Neutrophil (primary cell): ENCODE measurements around the gene YIPF5.

Experiments used
- H3K27ac ChIP-seq: fragments of 200-600 bp; sonication (generic); 2 replicates; pipeline ENCODE4 v1.5.1; 2016; ENCODE audit warnings: mild to moderate bottlenecking, moderate library complexity
- H3K27me3 ChIP-seq: fragments of 200-600 bp; sonication (generic); 2 replicates; pipeline ENCODE4 v1.6.0; 2016; ENCODE audit warnings: mild to moderate bottlenecking
- H3K36me3 ChIP-seq: fragments of 200-600 bp; sonication (generic); 2 replicates; pipeline ENCODE4 v1.5.1; 2017
- H3K4me1 ChIP-seq, 2 experiments: fragments of 200-600 bp in 1 of 2; sonication (generic) in 1 of 2; 1 replicate in 1 of 2; 2 replicates in 1 of 2; pipeline versions ENCODE4 v1.5.1 to v1.6.1; 2013 to 2016; ENCODE audit warnings: low read depth in 1 of 2, low read length in 1 of 2, mild to moderate bottlenecking in 1 of 2, moderate library complexity in 1 of 2; ENCODE audit not compliant: control insufficient read depth in 1 of 2, insufficient read depth in 1 of 2
- H3K4me3 ChIP-seq, 2 experiments: fragments of 200-600 bp in 1 of 2; sonication (generic) in 1 of 2; 1 replicate in 1 of 2; 2 replicates in 1 of 2; pipeline ENCODE4 v1.5.1; 2013 to 2016; ENCODE audit warnings: low read depth in 1 of 2, low read length in 1 of 2, mild to moderate bottlenecking in 1 of 2, moderate library complexity in 1 of 2
- H3K9me3 ChIP-seq: fragments of 200-600 bp; sonication (generic); 2 replicates; pipeline ENCODE4 v1.5.1; 2016
- TF ChIP-seq, protein P1 (sequence below): fragments of 200-600 bp; sonication (generic); IDR thresholded peaks from 2 replicates; pipeline ENCODE4 v1.5.1; 2016; ENCODE audit warnings: antibody characterized with exemption

Gene YIPF5

DNA sequence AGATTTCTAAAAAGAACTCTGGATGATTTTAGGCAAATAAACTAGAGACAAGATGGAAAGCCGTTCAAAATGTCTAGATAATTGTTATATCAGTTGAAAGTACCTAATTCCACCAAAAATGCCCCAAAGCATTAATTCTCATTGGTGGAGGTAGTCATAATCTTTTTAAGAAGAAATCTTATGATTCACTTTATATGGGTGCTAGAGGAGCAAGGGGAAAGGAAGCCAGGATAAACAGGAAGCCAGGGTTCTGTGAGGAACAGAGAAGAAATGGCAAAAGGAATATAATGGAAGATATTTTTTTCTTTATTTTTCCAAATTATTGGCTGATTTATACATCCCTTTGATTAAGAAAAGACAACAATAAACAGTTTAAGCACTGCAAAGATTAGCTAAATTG lies 7.8 kb downstream of the YIPF5 start:
- TF ChIP-seq, protein P1, sequence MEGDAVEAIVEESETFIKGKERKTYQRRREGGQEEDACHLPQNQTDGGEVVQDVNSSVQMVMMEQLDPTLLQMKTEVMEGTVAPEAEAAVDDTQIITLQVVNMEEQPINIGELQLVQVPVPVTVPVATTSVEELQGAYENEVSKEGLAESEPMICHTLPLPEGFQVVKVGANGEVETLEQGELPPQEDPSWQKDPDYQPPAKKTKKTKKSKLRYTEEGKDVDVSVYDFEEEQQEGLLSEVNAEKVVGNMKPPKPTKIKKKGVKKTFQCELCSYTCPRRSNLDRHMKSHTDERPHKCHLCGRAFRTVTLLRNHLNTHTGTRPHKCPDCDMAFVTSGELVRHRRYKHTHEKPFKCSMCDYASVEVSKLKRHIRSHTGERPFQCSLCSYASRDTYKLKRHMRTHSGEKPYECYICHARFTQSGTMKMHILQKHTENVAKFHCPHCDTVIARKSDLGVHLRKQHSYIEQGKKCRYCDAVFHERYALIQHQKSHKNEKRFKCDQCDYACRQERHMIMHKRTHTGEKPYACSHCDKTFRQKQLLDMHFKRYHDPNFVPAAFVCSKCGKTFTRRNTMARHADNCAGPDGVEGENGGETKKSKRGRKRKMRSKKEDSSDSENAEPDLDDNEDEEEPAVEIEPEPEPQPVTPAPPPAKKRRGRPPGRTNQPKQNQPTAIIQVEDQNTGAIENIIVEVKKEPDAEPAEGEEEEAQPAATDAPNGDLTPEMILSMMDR = no peak
- peaks cover 73% of the 10 kb centered on the region for H3K36me3 ChIP-seq

DNA sequence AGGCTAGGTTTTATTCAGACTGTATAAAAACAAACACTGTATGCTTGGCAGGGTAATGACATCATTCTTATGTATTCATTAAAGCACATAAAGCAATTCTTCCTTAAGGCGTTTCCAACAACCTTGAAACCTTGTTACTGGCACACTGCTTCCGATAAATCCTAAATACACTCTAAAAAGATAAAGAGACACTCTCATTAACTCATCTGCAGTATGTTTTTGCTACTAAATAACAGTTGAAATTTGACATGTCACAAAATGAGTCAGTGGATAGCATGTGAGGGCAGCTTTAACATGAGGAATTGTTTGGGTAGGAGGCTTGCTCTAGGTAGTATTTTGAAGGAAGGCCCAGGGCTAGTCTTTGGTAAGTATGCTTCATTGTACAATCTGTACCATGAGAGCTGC lies 13.7 kb downstream of the YIPF5 start:
- Histone ChIP-seq H3K4me1 (no peaks in the 10 kb centered on the region), H3K27me3 (no peaks in the 10 kb centered on the region), H3K27ac (no peak overlapping the region), H3K4me3 (no peak overlapping the region), H3K9me3 (no peaks in the 10 kb centered on the region), H3K36me3 (peaks cover 33% of the 10 kb centered on the region)
- TF ChIP-seq, protein P1 = no peak

More for the DNA sequence above, 7.8 kb downstream of the YIPF5 start:
- Histone ChIP-seq H3K4me1 (no peaks in the 10 kb centered on the region), H3K27ac (no peak overlapping the region), H3K27me3 (no peaks in the 10 kb centered on the region), H3K9me3 (no peaks in the 10 kb centered on the region), H3K4me3 (no peak overlapping the region)

DNA sequence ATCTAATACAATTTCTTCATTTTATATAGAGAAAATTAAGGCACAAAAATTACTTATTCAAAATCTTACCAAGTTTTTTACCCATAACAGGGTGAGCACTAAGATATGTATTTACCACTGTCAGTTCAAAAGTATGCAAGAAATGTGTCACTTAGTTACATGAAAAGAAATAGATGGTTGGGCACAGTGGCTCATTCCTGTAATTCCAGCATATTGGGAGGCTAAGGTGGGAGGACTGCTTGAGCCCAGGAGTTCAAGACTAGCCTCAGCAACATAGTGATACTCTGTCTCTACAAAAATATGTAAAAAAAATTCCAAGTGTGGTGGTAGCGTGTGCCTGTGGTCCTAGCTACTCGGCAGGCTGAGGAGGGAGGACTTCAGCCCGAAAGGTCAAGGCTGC lies 19.4 kb downstream of the YIPF5 start:
- no peak overlapping the region for H3K27ac ChIP-seq
- TF ChIP-seq, protein P1 = no peak
- H3K9me3 ChIP-seq = no peaks in the 10 kb centered on the region
- H3K4me1 ChIP-seq = no peaks in the 10 kb centered on the region
- H3K4me3 ChIP-seq = no peak overlapping the region
- peaks cover 31% of the 10 kb centered on the region for H3K27me3 ChIP-seq
- H3K36me3 ChIP-seq = no peaks in the 10 kb centered on the region

DNA sequence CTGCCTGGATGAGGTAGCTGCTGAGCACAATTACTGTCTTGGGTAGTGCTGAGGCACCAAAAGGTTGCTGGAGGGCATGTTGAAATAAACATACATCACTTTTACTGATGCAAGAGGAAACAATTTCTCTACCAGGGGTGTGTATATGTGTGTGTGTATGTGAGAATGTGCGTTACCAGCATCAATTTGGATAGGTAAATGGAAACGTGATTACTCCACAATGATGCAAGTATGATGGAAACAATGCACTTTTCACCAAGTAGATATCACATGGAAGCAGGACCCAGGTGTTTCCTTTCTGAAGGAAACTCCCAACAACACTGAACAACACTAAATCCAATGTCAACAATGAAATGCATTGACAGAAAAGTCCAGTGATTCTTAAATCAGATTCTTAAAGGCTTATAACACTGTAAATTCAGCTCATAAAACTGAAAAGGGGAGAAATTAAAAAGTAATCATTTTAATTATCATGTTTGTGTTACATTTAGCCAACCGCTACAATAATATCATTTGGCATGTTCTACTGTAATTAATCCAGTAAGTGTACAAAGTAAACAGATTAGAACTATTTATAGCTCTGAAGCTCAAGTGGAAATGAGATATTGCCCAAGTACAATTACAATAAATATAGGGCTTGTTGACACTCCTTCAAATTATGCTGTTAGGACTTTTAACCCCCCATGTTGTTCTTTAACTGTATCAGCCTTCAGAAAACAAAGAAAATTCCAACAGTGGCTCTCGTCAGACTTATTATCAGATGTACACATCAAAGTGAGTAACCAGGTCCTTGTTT lies 25.3 kb downstream of the YIPF5 start:
- Histone ChIP-seq H3K4me3 (no peak overlapping the region), H3K9me3 (no peaks in the 10 kb centered on the region), H3K4me1 (peaks cover 26 to 37% of the 10 kb centered on the region in 2 experiments), H3K36me3 (no peaks in the 10 kb centered on the region), H3K27ac (peak overlapping the region; percentile 5), H3K27me3 (peaks cover 29% of the 10 kb centered on the region)
- TF ChIP-seq, protein P1 = no peak

DNA sequence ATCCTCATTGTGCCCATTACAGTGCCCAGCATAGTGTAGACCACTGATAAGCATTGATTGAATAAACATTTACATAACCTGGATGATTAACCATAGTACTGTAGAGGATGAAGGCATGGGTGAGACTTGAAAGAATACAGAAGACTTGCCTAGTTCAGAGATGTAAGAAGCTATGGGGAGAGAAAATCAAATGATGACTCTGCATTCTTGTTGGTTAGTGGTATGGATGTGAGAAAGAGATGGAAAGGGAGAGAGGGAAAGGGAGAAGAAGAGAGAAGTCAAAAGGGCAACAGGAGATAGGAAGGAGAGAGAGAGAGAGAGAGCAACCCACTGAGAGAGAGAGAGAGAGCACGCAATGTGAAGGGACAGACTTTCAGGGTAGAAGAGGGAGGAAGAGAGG lies 26.8 kb downstream of the YIPF5 start:
- H3K27ac ChIP-seq = no peak overlapping the region
- no peaks in the 10 kb centered on the region for H3K9me3 ChIP-seq
- no peaks in the 10 kb centered on the region for H3K36me3 ChIP-seq
- no peak overlapping the region for H3K4me3 ChIP-seq
- H3K27me3 ChIP-seq = peaks cover 14% of the 10 kb centered on the region
- peaks cover 26 to 37% of the 10 kb centered on the region in 2 experiments for H3K4me1 ChIP-seq
- TF ChIP-seq, protein P1 = no peak
